ENCODE data around the gene ZNF281. TPM values are rescaled to one million over a fixed set of nuclear protein-coding genes. Genes with fewer than 3 reads are reported as not detected.
A peak's percentile ranks its signal among the peaks of the same experiment; 100 is the strongest.

Gene ZNF281
- total and polyA plus RNA-seq, 2 of the 4 experiments (the other 2 are of a cell fraction), result 7.0 to 37.5 TPM

GRCh38 chr1:200428482-200429205, 18.8 kb upstream of the ZNF281 start:
- in situ Hi-C loops (cut with MboI; ENCODE audit: low sequenced_read_pairs), result no loop called here
- Histone ChIP-seq H3K9me3 (ENCODE audit: control insufficient read depth, insufficient read depth, low read length) (no peaks in the 10 kb centered on the region), H3K27me3 (ENCODE audit: control insufficient read depth, insufficient read depth, low read length) (no peaks in the 10 kb centered on the region), H2AFZ (replicated peaks; ENCODE audit: low read length, poor library complexity) (no peak overlapping the region), H4K5ac (ENCODE audit: low read depth, low read length) (peak overlapping the region; percentile 38; the same call in 1 of the 2 replicates), H2AK9ac (replicated peaks; ENCODE audit: low read depth, low read length, poor library complexity) (peak overlapping the region; percentile 39), H3K9ac (ENCODE audit: low read depth, low read length) (no peak overlapping the region), H3K4me3 (ENCODE audit: insufficient read depth, low read depth, low read length) (no peak overlapping the region), H3K14ac (replicated peaks; ENCODE audit: low read depth, low read length) (peak overlapping the region; percentile 88), H2BK20ac (ENCODE audit: low read depth, low read length) (peak overlapping the region; percentile 91), H3K9me1 (ENCODE audit: insufficient read depth, low read length) (peaks cover 10% of the 10 kb centered on the region), H3K4me1 (ENCODE audit: control insufficient read depth, insufficient read depth, low read length) (peaks cover 6% of the 10 kb centered on the region), H3K4me2 (ENCODE audit: low read depth, low read length) (no peak overlapping the region), H3K56ac (ENCODE audit: extremely low read depth, insufficient read depth, low read length) (no peak overlapping the region), H3K23ac (ENCODE audit: low read depth, low read length) (peak overlapping the region; percentile 54; the same call in 1 of the 2 replicates), H2BK15ac (ENCODE audit: low read depth, low read length) (peak overlapping the region; percentile 67; the same call in 2 of the 3 replicates), H4K8ac (ENCODE audit: low read depth in 2 of 2, low read length in 2 of 2) (peak overlapping the region in 1 of 2 experiments; percentile 36; a peak in 2 of 4 replicates), H2BK120ac (ENCODE audit: low read depth, low read length) (peak overlapping the region; percentile 89), H3K79me1 (ENCODE audit: low read depth in 1 of 2, low read length in 2 of 2) (no peaks in the 10 kb centered on the region), H4K91ac (ENCODE audit: insufficient read depth, low read depth, low read length) (peak overlapping the region; percentile 47), H4K20me1 (ENCODE audit: insufficient read depth, low read length) (no peaks in the 10 kb centered on the region), H2AK5ac (ENCODE audit: low read depth, low read length) (peak overlapping the region; percentile 61; the same call in 1 of the 2 replicates), H3K18ac (ENCODE audit: low read depth, low read length) (peak overlapping the region; percentile 56; the same call in 1 of the 2 replicates), H3K27ac (ENCODE audit: insufficient read depth, low read length) (peak overlapping the region; percentile 15; the same call in 1 of the 2 replicates), H2BK5ac (ENCODE audit: low read depth, low read length, poor library complexity, severe bottlenecking) (peak overlapping the region; percentile 84), H3K36me3 (ENCODE audit: control insufficient read depth, insufficient read depth, low read length) (no peaks in the 10 kb centered on the region), H3K4ac (ENCODE audit: low read depth, low read length) (peak overlapping the region; percentile 84)
- dilution Hi-C loops (cut with HindIII; ENCODE audit: low sequenced_read_pairs, unreplicated experiment), result no loop called here
- POLR2A ChIA-PET (ENCODE audit: unreplicated experiment), result no interaction called here
- intact Hi-C loops (cut with micrococcal nuclease), result no loop called here
- ATAC-seq (ENCODE audit: low read depth) (peak; percentile 64), DNase-seq (peak; percentile 68)
- CTCF ChIA-PET, result no interaction called here
- WGBS, 2 experiments (ENCODE audit: extremely low coverage in 2 of 2, insufficient read length in 1 of 2), result no CpG with 5 or more reads among the region's 4 CpGs
- no TSS peak for BruUV-seq (replicated peaks)
- TF ChIP-seq CTCF (conservative IDR thresholded peaks at IDR 0.05; ENCODE audit: low read depth, low read length) (no peak), BHLHE40 (IDR thresholded peaks at IDR 0.05; ENCODE audit: low read depth, low read length) (peak; percentile 63)
